Kidney epithelial cell (primary cell): ENCODE data around the gene APP. TPM values are rescaled to one million over a fixed set of nuclear protein-coding genes. Genes with fewer than 3 reads are reported as not detected.

ENCODE experiments used
- DNase-seq: peaks from one replicate; pipeline ENCODE4 v3.0.0-alpha.2; 2010; ENCODE audit warnings: low read depth
- H3K27me3 ChIP-seq: 2 replicates; pipeline ENCODE4 v1.6.0; 2011; ENCODE audit warnings: low read length; ENCODE audit not compliant: control insufficient read depth, insufficient read depth
- H3K36me3 ChIP-seq: 2 replicates; pipeline ENCODE4 v1.5.1; 2011; ENCODE audit warnings: low read length; ENCODE audit not compliant: control insufficient read depth, insufficient read depth
- H3K4me3 ChIP-seq: 2 replicates; pipeline ENCODE4 v1.5.1; 2011; ENCODE audit warnings: low read depth, mild to moderate bottlenecking, control low read depth, low read length
- total RNA-seq: library from RNA; depleted of rRNA; stranded (reverse); fragments of >200 nt; gene quantifications from 2 replicates; pipeline ENCODE4 v1.2.3, GENCODE V29; 2015
- TF ChIP-seq, protein P1 (sequence below): IDR thresholded peaks from 2 replicates; pipeline ENCODE4 v1.5.1; 2011; ENCODE audit warnings: mild to moderate bottlenecking, moderate library complexity, low read length, control low read depth, inconsistent platforms; ENCODE audit not compliant: insufficient read depth, poor library complexity, severe bottlenecking

Gene APP
- total RNA-seq, 1 donor from 2014 or later, result 624 TPM

DNA sequence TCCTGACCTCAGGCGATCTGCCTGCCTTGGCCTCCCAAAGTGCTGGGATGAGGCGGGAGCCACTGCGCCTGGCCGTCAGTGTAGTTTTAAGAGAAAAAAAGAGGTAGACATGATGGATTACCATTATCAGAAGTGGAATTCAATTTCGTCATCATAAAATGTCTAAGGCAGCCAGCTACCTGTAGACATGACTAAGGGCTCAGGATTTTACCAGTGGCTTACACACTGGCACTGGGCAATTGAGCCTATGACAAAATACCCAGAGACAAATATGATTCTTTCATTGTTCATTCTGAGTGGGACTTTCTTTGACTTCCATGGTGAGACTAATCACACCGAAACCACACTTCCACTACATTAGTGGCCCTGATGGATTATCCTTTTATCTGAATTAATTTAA lies 254.3 kb downstream of the APP start:
- TF ChIP-seq, protein P1, sequence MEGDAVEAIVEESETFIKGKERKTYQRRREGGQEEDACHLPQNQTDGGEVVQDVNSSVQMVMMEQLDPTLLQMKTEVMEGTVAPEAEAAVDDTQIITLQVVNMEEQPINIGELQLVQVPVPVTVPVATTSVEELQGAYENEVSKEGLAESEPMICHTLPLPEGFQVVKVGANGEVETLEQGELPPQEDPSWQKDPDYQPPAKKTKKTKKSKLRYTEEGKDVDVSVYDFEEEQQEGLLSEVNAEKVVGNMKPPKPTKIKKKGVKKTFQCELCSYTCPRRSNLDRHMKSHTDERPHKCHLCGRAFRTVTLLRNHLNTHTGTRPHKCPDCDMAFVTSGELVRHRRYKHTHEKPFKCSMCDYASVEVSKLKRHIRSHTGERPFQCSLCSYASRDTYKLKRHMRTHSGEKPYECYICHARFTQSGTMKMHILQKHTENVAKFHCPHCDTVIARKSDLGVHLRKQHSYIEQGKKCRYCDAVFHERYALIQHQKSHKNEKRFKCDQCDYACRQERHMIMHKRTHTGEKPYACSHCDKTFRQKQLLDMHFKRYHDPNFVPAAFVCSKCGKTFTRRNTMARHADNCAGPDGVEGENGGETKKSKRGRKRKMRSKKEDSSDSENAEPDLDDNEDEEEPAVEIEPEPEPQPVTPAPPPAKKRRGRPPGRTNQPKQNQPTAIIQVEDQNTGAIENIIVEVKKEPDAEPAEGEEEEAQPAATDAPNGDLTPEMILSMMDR, result no peak
- no peak for DNase-seq
- Histone ChIP-seq H3K27me3 (no peaks in the 10 kb centered on the region), H3K4me3 (no peak overlapping the region), H3K36me3 (no peaks in the 10 kb centered on the region)

DNA sequence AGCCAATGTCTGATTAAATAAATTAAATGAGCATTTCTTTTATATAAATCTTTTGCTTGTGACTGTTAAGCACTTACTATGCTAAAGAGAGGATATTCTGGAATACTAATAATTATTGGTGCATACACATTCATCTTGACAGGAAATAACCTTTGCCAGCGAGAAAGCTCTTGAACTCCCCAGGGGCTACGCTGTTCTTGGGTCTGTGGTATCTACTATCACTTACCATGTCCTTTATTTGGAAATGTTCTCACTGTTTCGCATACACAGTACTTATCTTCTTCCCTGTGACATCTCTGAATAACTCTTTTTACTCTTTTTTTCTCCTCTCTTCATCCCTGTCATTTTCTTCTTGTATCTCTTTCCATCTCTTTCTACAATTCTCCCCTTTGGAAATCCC lies 257.1 kb downstream of the APP start:
- TF ChIP-seq, protein P1, result no peak
- no peaks in the 10 kb centered on the region for H3K36me3 ChIP-seq
- no peak overlapping the region for H3K4me3 ChIP-seq

DNA sequence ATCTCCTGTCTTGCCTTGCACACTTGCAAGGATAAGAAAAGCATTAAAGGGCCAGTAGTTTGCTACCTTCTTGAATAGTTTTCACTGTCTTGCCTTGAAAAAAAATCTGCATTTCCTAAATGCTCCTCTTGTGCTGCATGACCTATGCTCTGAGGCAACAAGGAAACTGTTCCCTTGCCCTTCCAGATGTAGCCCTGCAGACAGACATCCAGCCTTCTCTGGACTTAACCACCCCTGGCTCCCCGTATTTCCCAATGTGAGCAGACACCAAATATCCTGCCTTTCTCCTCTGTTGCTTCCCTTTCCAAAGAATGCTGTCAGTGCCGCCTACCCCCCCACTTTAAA lies 258.2 kb downstream of the APP start:
- H3K4me3 ChIP-seq, result no peak overlapping the region
- H3K27me3 ChIP-seq, result no peaks in the 10 kb centered on the region
- TF ChIP-seq, protein P1, result no peak
- no peak for DNase-seq
- H3K36me3 ChIP-seq, result no peaks in the 10 kb centered on the region

More for the DNA sequence above, 257.1 kb downstream of the APP start:
- H3K27me3 ChIP-seq, result no peaks in the 10 kb centered on the region
- DNase-seq, result no peak

DNA sequence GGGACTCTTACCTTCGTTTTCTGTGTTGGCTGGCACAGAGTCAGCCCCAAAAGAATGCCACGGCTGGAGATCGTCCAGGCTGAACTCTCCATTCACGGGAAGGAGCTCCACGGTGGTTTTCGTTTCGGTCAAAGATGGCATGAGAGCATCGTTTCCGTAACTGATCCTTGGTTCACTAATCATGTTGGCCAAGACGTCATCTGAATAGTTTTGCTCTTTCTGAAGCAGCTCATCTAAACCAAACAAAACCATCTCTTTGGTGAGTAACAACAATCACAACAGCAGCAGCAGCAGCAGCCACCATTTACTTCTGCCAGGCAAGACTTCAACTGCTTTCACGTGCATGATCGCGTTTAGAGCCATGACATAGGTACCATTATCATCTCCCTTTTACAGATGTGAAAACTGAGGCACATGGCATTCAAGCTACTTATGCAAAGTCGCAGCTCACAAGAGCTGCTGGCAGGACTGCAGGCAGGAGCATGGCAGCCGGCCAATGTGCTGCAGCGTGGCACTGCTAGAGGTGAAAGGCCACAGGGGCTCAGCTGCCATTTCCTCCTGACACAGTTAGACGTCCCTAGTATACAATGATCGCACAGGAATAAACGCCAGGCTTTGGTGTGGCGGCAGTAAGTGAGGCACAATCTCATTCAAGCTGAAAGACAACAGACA lies 258.7 kb downstream of the APP start:
- no peak overlapping the region for H3K4me3 ChIP-seq
- no peak for DNase-seq
- TF ChIP-seq, protein P1, result no peak
- no peaks in the 10 kb centered on the region for H3K36me3 ChIP-seq
- H3K27me3 ChIP-seq, result no peaks in the 10 kb centered on the region

DNA sequence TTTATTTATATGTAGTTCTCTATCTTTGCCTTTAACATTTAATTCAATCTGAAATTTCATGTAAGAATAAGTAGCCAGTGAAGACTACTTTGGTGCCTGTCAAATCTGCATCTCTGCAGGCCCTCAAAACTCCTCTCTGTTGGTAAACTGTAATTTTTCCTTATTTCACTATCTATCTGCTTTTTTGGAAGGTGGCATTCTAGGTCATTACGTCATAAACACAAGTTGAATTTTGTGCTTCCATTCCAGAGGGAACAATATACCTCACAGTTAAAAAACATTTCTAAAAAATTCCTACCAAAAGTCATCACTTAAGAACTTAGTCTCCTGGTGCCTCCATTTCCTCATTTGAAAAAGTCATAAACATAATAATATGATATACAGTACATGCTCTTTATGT lies 259.8 kb downstream of the APP start:
- no peak for DNase-seq
- Histone ChIP-seq H3K4me3 (no peak overlapping the region), H3K36me3 (no peaks in the 10 kb centered on the region), H3K27me3 (no peaks in the 10 kb centered on the region)
- TF ChIP-seq, protein P1, result no peak

DNA sequence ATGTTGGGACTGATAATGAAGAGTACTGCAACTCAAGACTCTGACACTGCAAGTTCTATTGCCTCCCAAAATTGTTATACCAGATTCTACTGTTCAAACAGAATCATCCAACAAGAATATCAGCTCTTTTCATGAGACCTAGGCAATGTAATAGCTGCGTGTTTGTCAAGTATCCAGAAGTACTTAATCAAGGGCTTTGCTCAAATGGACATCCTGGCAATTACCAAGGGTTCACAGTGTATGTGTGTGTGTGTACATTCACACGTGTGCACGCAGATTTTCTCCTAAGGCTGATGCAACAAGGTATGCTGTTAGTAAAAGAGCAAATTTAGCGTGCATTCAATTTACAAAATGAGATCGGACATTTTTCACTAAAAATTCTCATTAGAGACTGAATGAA lies 261.2 kb downstream of the APP start:
- H3K36me3 ChIP-seq, result no peaks in the 10 kb centered on the region
- no peak for DNase-seq
- no peaks in the 10 kb centered on the region for H3K27me3 ChIP-seq
- TF ChIP-seq, protein P1, result no peak
- H3K4me3 ChIP-seq, result no peak overlapping the region
